Uterus (tissue), 2 donors: ENCODE measurements around the gene TCF12.

Experiments used
- POLR2A ChIP-seq, 2 donors: fragments of 450-650 bp; IDR thresholded peaks; one replicate each; pipeline ENCODE4 v1.6.1; 2016; ENCODE audit warnings: antibody characterized with exemption in 2 of 2, mild to moderate bottlenecking in 1 of 2, moderate library complexity in 1 of 2
- TF ChIP-seq, protein P1 (sequence below), 4 experiments: fragments of 200-600 bp in 2 of 4; fragments of 450-650 bp in 2 of 4; sonication (generic) in 2 of 4; IDR thresholded peaks; one replicate each; pipeline ENCODE4 v1.5.1; 2016 to 2019; ENCODE audit warnings: antibody characterized with exemption in 4 of 4, mild to moderate bottlenecking in 2 of 4, moderate library complexity in 1 of 4

- no peak for TF ChIP-seq POLR2A (IDR thresholded peaks at IDR 0.05)
- TF ChIP-seq, protein P1, sequence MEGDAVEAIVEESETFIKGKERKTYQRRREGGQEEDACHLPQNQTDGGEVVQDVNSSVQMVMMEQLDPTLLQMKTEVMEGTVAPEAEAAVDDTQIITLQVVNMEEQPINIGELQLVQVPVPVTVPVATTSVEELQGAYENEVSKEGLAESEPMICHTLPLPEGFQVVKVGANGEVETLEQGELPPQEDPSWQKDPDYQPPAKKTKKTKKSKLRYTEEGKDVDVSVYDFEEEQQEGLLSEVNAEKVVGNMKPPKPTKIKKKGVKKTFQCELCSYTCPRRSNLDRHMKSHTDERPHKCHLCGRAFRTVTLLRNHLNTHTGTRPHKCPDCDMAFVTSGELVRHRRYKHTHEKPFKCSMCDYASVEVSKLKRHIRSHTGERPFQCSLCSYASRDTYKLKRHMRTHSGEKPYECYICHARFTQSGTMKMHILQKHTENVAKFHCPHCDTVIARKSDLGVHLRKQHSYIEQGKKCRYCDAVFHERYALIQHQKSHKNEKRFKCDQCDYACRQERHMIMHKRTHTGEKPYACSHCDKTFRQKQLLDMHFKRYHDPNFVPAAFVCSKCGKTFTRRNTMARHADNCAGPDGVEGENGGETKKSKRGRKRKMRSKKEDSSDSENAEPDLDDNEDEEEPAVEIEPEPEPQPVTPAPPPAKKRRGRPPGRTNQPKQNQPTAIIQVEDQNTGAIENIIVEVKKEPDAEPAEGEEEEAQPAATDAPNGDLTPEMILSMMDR (IDR thresholded peaks at IDR 0.05) = no peak
Measured at GRCh38 chr15:57288926-57289580, 370.6 kb downstream of the TCF12 start.
